ACC112 (cell line): ENCODE results near the gene CERT1.
"Not testable (repeated sequence)": the region's sequence is repeated elsewhere in the genome, so short reads cannot be mapped to it uniquely, and the experiment has no call there.

Experiments used
- H2AFZ ChIP-seq: fragments of 200-600 bp; sonication (generic); one replicate; pipeline ENCODE4 v1.6.0; 2017; ENCODE audit warnings: antibody characterized with exemption, low read length; ENCODE audit not compliant: unreplicated experiment
- H3K27ac ChIP-seq: fragments of 200-600 bp; sonication (generic); 2 replicates; pipeline ENCODE4 v1.5.1; 2014; ENCODE audit warnings: low read depth, mild to moderate bottlenecking, antibody characterized with exemption, low read length, moderate library complexity
- H3K27me3 ChIP-seq: fragments of 200-600 bp; sonication (generic); 2 replicates; pipeline ENCODE4 v1.6.1; 2014; ENCODE audit warnings: mild to moderate bottlenecking, antibody characterized with exemption, low read length, moderate library complexity, mixed read lengths; ENCODE audit not compliant: insufficient read depth
- H3K36me3 ChIP-seq: fragments of 200-600 bp; sonication (generic); 2 replicates; pipeline ENCODE4 v1.6.1; 2016; ENCODE audit warnings: mild to moderate bottlenecking, antibody characterized with exemption, low read length, moderate library complexity, mixed read lengths; ENCODE audit not compliant: insufficient read depth
- H3K4me1 ChIP-seq: fragments of 200-600 bp; sonication (generic); one replicate; pipeline ENCODE4 v1.6.1; 2016; ENCODE audit warnings: low read length, mixed read lengths; ENCODE audit not compliant: insufficient read depth, unreplicated experiment, control insufficient read depth
- H3K4me3 ChIP-seq: fragments of 200-600 bp; sonication (generic); 2 replicates; pipeline ENCODE4 v1.5.1; 2014; ENCODE audit warnings: mild to moderate bottlenecking, low read depth, low read length
- H3K79me2 ChIP-seq: fragments of 200-600 bp; sonication (generic); one replicate; pipeline ENCODE4 v1.6.0; 2016; ENCODE audit warnings: low read length; ENCODE audit not compliant: control insufficient read depth, unreplicated experiment, insufficient read depth

Gene CERT1

DNA sequence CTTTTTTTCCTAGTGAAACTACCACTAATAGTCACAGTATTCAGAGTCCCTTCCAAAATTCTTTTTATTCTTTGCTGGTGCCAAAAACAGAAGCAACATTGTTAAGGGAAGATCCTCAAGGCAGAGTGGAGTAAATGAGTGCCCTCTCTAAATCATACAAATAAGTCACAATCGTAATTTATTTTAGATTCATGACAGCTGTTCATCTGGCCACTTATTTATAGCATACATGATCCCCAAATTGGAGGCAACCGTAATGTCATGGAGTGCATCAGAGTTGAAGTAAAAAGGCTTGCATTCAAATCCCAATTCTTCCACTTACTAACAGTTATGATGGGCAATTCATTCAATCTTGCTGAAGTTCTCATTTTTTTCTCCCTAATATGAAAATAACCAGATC, 33.7 kb upstream of the CERT1 start:
- Histone ChIP-seq H3K79me2 (peaks cover 36% of the 10 kb centered on the region), H2AFZ (no peak overlapping the region)

DNA sequence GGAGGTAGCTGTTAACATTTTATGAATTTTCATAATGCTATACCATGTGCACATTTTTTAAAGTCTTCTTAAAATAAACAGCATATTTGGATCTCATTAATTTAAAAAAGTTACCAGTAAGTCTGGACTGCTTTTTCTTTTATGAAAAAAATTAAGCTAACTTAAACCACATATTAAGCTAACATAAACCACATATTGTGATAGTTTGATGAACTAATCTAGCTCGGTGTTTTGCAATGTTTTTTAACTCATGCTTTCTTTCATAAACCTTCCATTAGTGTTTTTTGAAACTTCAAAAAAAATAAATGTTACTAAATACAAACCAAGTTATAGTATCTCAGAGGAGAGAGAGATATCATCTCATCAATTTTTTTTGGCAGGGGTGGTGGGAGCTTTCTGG, 26.8 kb upstream of the CERT1 start:
- H3K36me3 ChIP-seq: peaks cover 9% of the 10 kb centered on the region; the same call in 1 of the 2 replicates
- H3K79me2 ChIP-seq: peaks cover 76% of the 10 kb centered on the region
- H3K4me1 ChIP-seq: peaks cover 19% of the 10 kb centered on the region
- H3K27me3 ChIP-seq: no peaks in the 10 kb centered on the region
- H2AFZ ChIP-seq: no peak overlapping the region
- H3K4me3 ChIP-seq: no peak overlapping the region
- H3K27ac ChIP-seq: no peak overlapping the region

More for the DNA sequence above, 33.7 kb upstream of the CERT1 start:
- no peaks in the 10 kb centered on the region for H3K4me1 ChIP-seq
- H3K27me3 ChIP-seq: no peaks in the 10 kb centered on the region
- peaks cover 4% of the 10 kb centered on the region; the same call in 1 of the 2 replicates for H3K36me3 ChIP-seq
- no peak overlapping the region for H3K27ac ChIP-seq
- no peak overlapping the region for H3K4me3 ChIP-seq

DNA sequence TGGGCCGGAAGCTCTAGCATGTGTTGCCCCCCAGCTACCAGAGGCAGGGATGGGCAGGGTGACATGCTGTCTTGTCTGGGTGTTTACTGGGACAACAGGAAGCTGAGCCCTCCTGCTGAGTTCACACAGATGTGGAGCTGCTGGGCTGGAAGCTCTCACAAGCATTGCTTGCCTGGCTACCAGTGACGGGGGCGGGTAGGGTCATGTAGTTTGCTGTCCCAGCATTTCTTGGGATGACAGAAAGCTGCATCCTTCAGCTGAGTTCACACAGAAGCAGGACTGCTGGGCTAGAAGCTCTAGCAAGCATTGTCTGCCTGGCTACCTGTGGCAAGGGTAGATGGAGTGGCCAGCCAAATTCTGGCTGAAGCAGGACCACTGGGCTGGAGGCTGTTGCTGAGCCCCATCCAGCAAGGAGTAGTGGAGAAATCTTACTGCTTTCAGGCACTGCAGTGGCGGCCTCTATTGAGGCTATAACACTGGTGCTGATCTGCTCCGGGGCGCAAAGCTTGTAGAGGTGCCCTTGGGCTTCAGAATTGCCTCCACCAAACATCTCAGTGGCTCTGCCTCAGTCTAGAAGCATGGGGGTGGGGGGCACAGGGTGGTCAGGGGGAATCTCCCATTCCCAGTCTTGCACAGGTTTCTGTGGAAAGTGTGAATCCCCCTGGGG, 25.4 kb upstream of the CERT1 start:
- H3K36me3 ChIP-seq: peaks cover 15% of the 10 kb centered on the region
- no peak overlapping the region for H3K4me3 ChIP-seq
- H3K27me3 ChIP-seq: no peaks in the 10 kb centered on the region
- H2AFZ ChIP-seq: no peak overlapping the region
- H3K4me1 ChIP-seq: peaks cover 19% of the 10 kb centered on the region
- peaks cover 85% of the 10 kb centered on the region for H3K79me2 ChIP-seq
- no peak overlapping the region for H3K27ac ChIP-seq

DNA sequence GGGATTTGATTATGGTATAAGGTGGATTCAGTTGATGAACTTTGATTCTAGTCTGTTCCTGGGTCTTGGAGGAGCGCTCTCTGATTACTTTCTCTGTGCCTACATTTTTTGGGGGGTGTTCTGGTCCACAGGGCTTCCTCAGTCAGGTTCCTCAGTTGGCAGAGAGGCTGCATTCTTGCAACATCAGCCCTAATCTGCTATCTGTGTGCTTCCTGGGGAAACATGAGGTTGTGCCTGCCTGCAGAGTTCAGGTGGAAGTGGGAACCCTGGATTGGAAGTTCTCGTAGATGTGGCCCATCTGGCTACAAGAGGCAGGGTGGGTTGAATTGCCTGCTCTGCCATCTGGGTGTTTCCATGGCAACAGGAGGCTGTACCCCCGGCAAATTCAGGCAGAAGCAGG, 24.7 kb upstream of the CERT1 start:
- no peak overlapping the region for H2AFZ ChIP-seq
- H3K4me3 ChIP-seq: no peak overlapping the region
- H3K27me3 ChIP-seq: no peaks in the 10 kb centered on the region
- H3K27ac ChIP-seq: no peak overlapping the region
- peaks cover 86% of the 10 kb centered on the region for H3K79me2 ChIP-seq
- peaks cover 19% of the 10 kb centered on the region for H3K4me1 ChIP-seq
- peaks cover 15% of the 10 kb centered on the region for H3K36me3 ChIP-seq

DNA sequence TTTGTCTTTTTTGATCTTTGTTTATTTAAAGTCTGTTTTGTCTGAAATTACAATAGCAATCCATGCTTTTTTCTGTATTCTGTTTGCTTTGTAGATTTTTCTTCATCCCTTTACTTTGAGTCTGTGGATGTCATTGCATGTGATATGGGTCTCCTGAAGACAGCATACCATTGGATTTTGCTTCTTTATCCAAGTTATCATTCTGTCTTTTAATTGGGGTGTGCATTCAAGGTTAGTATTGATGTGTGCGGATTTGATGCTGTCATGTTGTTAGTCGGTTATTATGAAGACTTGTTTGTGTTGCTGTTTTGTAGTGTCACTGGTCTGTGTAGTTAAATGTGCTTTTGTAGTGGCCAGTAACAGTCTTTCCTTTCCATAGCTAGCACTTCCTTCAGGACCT, 23.3 kb upstream of the CERT1 start:
- Histone ChIP-seq H3K79me2 (peaks cover 77% of the 10 kb centered on the region), H3K27me3 (no peaks in the 10 kb centered on the region), H3K4me3 (no peak overlapping the region), H3K4me1 (peaks cover 19% of the 10 kb centered on the region), H3K27ac (no peak overlapping the region), H3K36me3 (peaks cover 15% of the 10 kb centered on the region), H2AFZ (no peak overlapping the region)

DNA sequence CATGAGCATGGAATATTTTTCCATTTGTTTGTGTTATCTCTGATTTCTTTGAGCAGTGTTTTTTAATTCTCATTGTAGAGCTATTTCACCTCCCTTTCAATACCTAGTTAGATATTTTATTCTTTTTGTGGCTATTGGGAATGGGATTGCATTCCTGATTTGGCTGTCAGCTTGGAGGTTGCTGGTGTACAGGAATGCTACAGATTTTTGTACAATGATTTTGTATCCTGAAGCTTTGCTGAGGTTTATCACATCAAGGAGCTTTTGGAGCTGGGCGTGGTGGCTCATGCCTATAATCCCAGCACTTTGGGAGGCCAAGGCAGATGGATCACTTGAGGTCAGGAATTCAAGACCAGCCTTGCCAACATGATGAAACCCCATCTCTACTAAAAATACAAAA, 22.3 kb upstream of the CERT1 start:
- H3K79me2 ChIP-seq: peaks cover 77% of the 10 kb centered on the region
- H3K4me3 ChIP-seq, H2AFZ ChIP-seq, H3K27me3 ChIP-seq: not testable (repeated sequence)
- peaks cover 19% of the 10 kb centered on the region for H3K4me1 ChIP-seq
- H3K36me3 ChIP-seq: peaks cover 15% of the 10 kb centered on the region
- 0 out of 2 replicates have a peak overlapping the region, but pooled peaks have one; percentile 49 for H3K27ac ChIP-seq

DNA sequence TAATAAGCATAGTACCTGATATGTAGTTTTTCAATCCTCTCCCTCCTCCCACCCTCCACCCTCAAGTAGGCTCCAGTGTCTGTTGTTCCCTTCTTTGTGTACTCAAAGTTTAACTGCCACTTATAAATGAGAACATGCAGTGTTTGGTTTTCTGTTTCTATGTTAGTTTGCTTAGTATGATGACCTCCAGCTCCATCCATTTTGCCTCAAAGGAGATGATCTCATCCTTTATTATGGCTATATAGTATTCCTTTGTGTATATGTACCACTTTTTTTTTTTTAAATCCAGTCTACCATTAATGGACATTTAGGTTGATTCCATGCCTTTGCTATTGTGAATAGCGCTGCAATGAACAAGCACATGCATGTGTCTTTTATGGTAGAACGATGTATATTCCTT, 20.8 kb upstream of the CERT1 start:
- H3K79me2 ChIP-seq: peaks cover 73% of the 10 kb centered on the region
- no peak overlapping the region for H2AFZ ChIP-seq
- H3K4me3 ChIP-seq: no peak overlapping the region
- no peak overlapping the region for H3K27ac ChIP-seq
- H3K4me1 ChIP-seq: peaks cover 19% of the 10 kb centered on the region
- no peaks in the 10 kb centered on the region for H3K27me3 ChIP-seq
- H3K36me3 ChIP-seq: peaks cover 15% of the 10 kb centered on the region

DNA sequence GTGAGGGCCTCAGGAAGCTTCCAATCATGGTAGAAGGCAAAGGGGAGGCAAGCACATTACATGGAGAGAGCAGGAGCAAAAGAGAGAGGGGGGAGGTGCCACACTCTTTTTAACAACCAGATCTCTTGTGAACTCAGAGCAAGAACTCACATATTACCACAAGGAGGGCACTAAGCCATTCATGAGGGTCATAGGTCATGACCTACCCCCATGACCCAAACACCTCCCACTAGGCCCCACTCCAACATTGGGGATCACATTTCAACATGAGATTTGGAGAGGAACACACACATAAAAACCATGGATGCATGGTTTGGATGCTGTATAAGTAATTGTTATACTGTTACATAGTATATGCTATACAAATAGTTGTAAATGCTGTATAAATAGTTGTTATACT, 17.8 kb upstream of the CERT1 start:
- Histone ChIP-seq H3K79me2 (peaks cover 63% of the 10 kb centered on the region), H3K4me3 (no peak overlapping the region), H2AFZ (no peak overlapping the region), H3K27ac (no peak overlapping the region), H3K27me3 (no peaks in the 10 kb centered on the region), H3K4me1 (no peaks in the 10 kb centered on the region), H3K36me3 (peaks cover 6% of the 10 kb centered on the region)

DNA sequence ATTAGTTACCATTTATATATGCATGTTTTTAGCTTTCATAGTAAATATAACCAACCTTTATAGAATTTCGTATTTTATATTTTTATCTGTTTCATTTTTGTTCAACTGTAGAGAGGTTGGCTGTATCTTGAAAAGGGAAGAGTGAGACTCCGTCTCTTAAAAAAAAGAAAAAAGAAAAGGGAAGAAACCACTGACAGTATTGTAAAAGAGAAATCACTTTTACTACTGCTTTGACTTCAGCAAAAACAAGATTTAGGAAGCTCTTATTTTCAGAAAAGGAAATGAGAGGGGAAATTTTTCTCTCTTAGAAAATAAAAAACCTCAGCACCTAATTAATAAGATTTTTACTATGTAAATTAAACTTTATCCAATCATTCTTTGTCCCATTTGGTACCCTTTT, 14.6 kb upstream of the CERT1 start:
- H3K27me3 ChIP-seq: no peaks in the 10 kb centered on the region
- H3K27ac ChIP-seq: no peak overlapping the region
- peaks cover 15% of the 10 kb centered on the region for H3K4me1 ChIP-seq
- H3K4me3 ChIP-seq: no peak overlapping the region
- no peak overlapping the region for H2AFZ ChIP-seq
- peaks cover 60% of the 10 kb centered on the region for H3K79me2 ChIP-seq
- H3K36me3 ChIP-seq: peaks cover 4% of the 10 kb centered on the region; the same call in 1 of the 2 replicates

DNA sequence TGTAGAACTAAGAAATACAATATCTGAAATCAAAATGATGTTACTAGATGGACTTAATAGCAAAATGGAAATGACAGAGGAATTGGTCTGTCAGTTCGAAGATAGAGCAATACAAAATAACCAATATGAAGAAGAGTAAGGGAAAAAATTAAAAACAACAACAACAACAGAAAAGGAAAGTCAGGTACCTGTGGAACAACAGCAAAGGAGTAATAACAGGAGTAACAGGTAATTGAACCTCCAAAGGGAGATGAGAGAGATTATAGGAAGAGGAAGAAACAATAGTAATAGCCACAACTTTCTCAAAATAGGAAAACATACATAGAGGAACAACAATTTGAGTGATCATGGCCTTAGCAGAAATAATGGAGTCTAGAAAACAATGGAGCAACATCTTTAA, 13.9 kb upstream of the CERT1 start:
- peaks cover 15% of the 10 kb centered on the region for H3K4me1 ChIP-seq
- no peaks in the 10 kb centered on the region for H3K27me3 ChIP-seq
- no peak overlapping the region for H3K4me3 ChIP-seq
- no peak overlapping the region for H3K27ac ChIP-seq
- H3K36me3 ChIP-seq: peaks cover 10% of the 10 kb centered on the region
- no peak overlapping the region for H2AFZ ChIP-seq
- peaks cover 67% of the 10 kb centered on the region for H3K79me2 ChIP-seq

DNA sequence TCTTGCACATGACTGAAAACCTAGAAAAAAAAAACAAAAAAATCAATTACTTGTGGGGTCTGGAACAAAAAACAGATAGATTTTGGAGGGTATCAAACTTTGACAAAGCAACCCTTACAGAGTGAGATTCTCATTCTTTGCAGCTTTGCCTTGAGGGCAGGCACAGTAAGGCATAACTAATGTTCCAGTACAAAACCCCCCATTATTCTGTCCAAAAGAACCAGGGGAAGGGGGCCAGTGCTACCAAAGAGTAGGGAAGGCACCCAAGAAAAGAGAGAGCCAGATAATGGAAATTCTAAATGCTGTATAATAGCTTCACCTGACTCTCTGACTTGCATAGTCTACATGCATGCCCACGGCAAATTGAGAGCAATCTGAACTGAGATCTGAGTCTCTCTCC, 13.2 kb upstream of the CERT1 start:
- peaks cover 15% of the 10 kb centered on the region for H3K4me1 ChIP-seq
- no peak overlapping the region for H2AFZ ChIP-seq
- H3K27ac ChIP-seq: no peak overlapping the region
- peaks cover 71% of the 10 kb centered on the region for H3K79me2 ChIP-seq
- no peak overlapping the region for H3K4me3 ChIP-seq
- H3K27me3 ChIP-seq: no peaks in the 10 kb centered on the region
- H3K36me3 ChIP-seq: peaks cover 17% of the 10 kb centered on the region
